HEK293 (cell line): ENCODE measurements around the gene LTBP1.

ENCODE experiments used
- CTCF ChIP-seq: fragments of 450-650 bp; formaldehyde crosslinking; IDR thresholded peaks from 2 replicates; pipeline ENCODE4 v1.5.1; 2016; ENCODE audit warnings: missing biosample characterization, missing genetic modification characterization
- KLF9 ChIP-seq: fragments of 450-650 bp; formaldehyde crosslinking; IDR thresholded peaks from 2 replicates; pipeline ENCODE4 v1.5.1; 2016; ENCODE audit warnings: missing biosample characterization, missing genetic modification characterization, low read depth
- YY1 ChIP-seq: fragments of 450-650 bp; formaldehyde crosslinking; IDR thresholded peaks from 2 replicates; pipeline ENCODE4 v1.5.1; 2018; ENCODE audit warnings: missing biosample characterization, missing genetic modification characterization
- ZNF214 ChIP-seq: fragments of 450-650 bp; formaldehyde crosslinking; IDR thresholded peaks from 2 replicates; pipeline ENCODE4 v1.5.1; 2017; ENCODE audit warnings: missing biosample characterization, mild to moderate bottlenecking, missing genetic modification characterization, borderline replicate concordance
- ZNF223 ChIP-seq: fragments of 450-650 bp; formaldehyde crosslinking; IDR thresholded peaks from 2 replicates; pipeline ENCODE4 v1.5.1; 2016; ENCODE audit warnings: missing biosample characterization, missing genetic modification characterization
- ZNF362 ChIP-seq: fragments of 450-650 bp; formaldehyde crosslinking; IDR thresholded peaks from 2 replicates; pipeline ENCODE4 v1.5.1; 2016; ENCODE audit warnings: missing biosample characterization, missing genetic modification characterization
- ZNF48 ChIP-seq: fragments of 450-650 bp; formaldehyde crosslinking; IDR thresholded peaks from 2 replicates; pipeline ENCODE4 v1.5.1; 2016; ENCODE audit warnings: missing biosample characterization, missing genetic modification characterization
- TF ChIP-seq, protein P1 (sequence below): fragments of 450-650 bp; formaldehyde crosslinking; IDR thresholded peaks from 2 replicates; pipeline ENCODE4 v1.5.1; 2016; ENCODE audit warnings: missing biosample characterization, missing genetic modification characterization
- TF ChIP-seq, protein P2 (sequence below): fragments of 450-650 bp; formaldehyde crosslinking; IDR thresholded peaks from 2 replicates; pipeline ENCODE4 v1.5.1; 2016; ENCODE audit warnings: missing biosample characterization, missing genetic modification characterization
- TF ChIP-seq, protein P3 (sequence below): fragments of 450-650 bp; formaldehyde crosslinking; IDR thresholded peaks from 2 replicates; pipeline ENCODE4 v1.5.1; 2016; ENCODE audit warnings: missing biosample characterization, missing genetic modification characterization
- TF ChIP-seq, protein P4 (sequence below): fragments of 450-650 bp; formaldehyde crosslinking; IDR thresholded peaks from 2 replicates; pipeline ENCODE4 v1.5.1; 2016; ENCODE audit warnings: missing biosample characterization, missing genetic modification characterization, low read depth

DNA sequence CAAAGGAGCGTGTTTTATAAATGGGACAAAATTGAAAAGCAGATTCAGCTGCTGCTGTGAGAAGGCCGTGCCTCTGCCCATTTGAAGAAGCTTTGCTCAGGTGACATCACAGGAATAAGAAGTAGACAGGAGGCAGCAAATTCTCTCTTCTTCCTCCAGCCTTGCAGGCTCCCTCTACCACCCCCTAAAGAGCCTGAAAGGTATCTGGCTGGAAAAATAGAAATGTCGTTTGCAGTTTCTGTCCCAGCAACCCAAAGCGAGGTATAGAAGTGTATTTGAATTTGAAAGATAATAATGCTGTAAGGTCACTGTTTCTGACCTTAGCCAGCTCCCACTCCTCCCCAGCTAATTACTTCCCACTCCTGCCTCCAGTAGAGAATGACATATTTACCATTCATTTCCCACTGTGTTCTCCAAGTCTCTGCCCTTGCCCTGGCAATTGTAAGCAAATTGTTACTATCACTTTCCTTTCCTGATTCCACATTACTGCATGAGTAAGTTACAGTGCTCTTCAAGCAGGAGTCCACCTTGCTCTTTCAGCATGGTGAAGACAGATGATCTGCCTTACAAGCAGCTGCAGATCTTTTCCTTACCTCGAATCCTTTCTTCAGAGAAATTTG, 472.9 kb downstream of the LTBP1 start:
- TF ChIP-seq, protein P1, sequence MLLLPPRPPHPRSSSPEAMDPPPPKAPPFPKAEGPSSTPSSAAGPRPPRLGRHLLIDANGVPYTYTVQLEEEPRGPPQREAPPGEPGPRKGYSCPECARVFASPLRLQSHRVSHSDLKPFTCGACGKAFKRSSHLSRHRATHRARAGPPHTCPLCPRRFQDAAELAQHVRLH (tag by site-specific recombination), result no peak
- TF ChIP-seq, protein P2, sequence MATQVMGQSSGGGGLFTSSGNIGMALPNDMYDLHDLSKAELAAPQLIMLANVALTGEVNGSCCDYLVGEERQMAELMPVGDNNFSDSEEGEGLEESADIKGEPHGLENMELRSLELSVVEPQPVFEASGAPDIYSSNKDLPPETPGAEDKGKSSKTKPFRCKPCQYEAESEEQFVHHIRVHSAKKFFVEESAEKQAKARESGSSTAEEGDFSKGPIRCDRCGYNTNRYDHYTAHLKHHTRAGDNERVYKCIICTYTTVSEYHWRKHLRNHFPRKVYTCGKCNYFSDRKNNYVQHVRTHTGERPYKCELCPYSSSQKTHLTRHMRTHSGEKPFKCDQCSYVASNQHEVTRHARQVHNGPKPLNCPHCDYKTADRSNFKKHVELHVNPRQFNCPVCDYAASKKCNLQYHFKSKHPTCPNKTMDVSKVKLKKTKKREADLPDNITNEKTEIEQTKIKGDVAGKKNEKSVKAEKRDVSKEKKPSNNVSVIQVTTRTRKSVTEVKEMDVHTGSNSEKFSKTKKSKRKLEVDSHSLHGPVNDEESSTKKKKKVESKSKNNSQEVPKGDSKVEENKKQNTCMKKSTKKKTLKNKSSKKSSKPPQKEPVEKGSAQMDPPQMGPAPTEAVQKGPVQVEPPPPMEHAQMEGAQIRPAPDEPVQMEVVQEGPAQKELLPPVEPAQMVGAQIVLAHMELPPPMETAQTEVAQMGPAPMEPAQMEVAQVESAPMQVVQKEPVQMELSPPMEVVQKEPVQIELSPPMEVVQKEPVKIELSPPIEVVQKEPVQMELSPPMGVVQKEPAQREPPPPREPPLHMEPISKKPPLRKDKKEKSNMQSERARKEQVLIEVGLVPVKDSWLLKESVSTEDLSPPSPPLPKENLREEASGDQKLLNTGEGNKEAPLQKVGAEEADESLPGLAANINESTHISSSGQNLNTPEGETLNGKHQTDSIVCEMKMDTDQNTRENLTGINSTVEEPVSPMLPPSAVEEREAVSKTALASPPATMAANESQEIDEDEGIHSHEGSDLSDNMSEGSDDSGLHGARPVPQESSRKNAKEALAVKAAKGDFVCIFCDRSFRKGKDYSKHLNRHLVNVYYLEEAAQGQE (tag by site-specific recombination), result no peak
- TF ChIP-seq ZNF362 (no peak), YY1 (tag by site-specific recombination) (no peak), KLF9 (no peak), ZNF48 (tag by site-specific recombination) (no peak), CTCF (tag by site-specific recombination) (no peak), ZNF214 (tag by site-specific recombination) (no peak), ZNF223 (tag by site-specific recombination) (no peak)
- TF ChIP-seq, protein P3, sequence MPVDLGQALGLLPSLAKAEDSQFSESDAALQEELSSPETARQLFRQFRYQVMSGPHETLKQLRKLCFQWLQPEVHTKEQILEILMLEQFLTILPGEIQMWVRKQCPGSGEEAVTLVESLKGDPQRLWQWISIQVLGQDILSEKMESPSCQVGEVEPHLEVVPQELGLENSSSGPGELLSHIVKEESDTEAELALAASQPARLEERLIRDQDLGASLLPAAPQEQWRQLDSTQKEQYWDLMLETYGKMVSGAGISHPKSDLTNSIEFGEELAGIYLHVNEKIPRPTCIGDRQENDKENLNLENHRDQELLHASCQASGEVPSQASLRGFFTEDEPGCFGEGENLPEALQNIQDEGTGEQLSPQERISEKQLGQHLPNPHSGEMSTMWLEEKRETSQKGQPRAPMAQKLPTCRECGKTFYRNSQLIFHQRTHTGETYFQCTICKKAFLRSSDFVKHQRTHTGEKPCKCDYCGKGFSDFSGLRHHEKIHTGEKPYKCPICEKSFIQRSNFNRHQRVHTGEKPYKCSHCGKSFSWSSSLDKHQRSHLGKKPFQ (tag by site-specific recombination), result no peak
- TF ChIP-seq, protein P4, sequence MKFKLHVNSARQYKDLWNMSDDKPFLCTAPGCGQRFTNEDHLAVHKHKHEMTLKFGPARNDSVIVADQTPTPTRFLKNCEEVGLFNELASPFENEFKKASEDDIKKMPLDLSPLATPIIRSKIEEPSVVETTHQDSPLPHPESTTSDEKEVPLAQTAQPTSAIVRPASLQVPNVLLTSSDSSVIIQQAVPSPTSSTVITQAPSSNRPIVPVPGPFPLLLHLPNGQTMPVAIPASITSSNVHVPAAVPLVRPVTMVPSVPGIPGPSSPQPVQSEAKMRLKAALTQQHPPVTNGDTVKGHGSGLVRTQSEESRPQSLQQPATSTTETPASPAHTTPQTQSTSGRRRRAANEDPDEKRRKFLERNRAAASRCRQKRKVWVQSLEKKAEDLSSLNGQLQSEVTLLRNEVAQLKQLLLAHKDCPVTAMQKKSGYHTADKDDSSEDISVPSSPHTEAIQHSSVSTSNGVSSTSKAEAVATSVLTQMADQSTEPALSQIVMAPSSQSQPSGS (tag by site-specific recombination), result no peak
